OCI-LY3 (cell line): Measurements from ENCODE around the gene U2SURP.

ENCODE experiments used
- CTCF ChIP-seq: fragments of 200-600, 300-600 bp; sonication (generic); IDR thresholded peaks from 2 replicates; pipeline ENCODE4 v1.5.1; 2014; ENCODE audit warnings: antibody characterized with exemption, low read length, low read depth
- EZH2phosphoT487 ChIP-seq: fragments of 200-600 bp; shearing (Covaris generic); IDR thresholded peaks from 2 replicates; pipeline ENCODE4 v1.6.1; 2018; ENCODE audit warnings: antibody characterized with exemption, mixed run types, low read depth

DNA sequence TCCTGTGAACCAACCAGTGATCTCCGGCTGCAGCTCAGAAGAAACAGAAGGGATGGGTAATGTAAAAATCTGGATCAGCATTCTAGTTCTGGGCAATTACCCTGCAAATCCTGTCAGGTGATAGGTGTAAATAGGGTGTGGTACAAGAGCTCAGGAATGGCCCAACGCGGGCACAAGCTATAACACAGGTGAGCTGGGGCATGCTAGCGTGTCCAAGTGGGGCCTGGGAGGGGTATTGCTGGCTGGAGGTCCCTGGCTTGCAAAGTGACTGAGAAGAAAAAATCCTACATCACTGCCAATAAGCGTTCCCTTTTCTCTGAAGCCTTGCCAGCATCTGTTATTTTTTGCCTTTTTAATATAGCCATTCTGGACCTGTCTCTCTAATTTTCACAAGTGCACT lies 108.5 kb downstream of the U2SURP start:
- TF ChIP-seq CTCF (no peak), EZH2phosphoT487 (no peak)
